Pons (tissue), 1 donor: ENCODE measurements around the gene INTU.

ENCODE experiments used
- DNase-seq: peaks from one replicate; pipeline ENCODE4 v3.0.0-alpha.2; 2016; ENCODE audit warnings: low spot score

The INTU gene

GRCh38 chr4:127747883-127748282 is 115.1 kb downstream of the INTU start:
- no peak for DNase-seq

GRCh38 chr4:127748957-127749356 is 116.2 kb downstream of the INTU start:
- DNase-seq, result no peak

- no peak for DNase-seq
Measured at GRCh38 chr4:127756906-127757305, 124.1 kb downstream of the INTU start.

DNA sequence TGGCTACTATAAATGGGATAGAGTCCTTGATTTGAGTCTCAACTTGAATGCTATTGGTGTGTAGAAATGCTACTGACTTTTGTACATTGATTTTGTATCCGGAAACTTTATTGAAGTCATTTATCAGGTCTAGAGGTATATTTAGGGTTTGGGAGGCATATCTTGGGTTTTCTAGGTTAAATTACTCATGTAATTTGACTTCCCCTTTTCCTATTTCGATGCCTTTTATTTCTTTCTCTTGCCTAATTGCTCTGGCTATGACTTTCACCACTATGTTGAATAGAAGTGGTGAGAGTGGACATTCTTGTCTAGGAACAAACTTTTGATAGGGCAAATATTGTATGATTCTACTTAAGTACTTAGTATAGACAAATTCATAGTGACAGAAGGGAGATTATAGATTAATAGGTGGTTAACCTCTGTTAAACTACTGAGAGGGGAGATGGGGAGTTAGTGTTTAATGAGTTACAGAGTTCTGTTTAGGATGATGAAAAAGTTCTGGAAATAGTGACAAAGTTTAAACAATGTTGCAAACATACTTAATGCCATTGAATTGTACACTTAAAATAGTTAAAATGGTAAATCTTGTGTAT is 126.6 kb downstream of the INTU start:
- no peak for DNase-seq

DNA sequence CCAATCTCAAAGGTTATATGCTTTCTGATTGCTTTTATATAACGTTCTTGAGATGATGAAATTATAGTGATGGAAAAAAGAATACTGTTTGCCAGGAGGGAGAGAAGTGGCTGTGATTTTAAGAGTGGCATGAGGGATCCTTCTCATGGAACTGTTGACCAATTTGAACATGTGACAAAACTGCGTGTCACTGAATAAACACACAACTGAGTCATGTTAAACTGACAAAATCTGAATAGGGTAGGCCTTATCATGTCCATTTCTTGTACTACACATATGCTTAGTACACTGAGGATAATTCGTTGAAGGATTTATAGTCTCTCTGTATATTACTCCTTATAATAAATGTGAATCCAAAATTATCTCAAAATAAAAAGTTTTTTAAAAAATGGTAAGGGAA is 127.1 kb downstream of the INTU start:
- DNase-seq, result no peak

DNA sequence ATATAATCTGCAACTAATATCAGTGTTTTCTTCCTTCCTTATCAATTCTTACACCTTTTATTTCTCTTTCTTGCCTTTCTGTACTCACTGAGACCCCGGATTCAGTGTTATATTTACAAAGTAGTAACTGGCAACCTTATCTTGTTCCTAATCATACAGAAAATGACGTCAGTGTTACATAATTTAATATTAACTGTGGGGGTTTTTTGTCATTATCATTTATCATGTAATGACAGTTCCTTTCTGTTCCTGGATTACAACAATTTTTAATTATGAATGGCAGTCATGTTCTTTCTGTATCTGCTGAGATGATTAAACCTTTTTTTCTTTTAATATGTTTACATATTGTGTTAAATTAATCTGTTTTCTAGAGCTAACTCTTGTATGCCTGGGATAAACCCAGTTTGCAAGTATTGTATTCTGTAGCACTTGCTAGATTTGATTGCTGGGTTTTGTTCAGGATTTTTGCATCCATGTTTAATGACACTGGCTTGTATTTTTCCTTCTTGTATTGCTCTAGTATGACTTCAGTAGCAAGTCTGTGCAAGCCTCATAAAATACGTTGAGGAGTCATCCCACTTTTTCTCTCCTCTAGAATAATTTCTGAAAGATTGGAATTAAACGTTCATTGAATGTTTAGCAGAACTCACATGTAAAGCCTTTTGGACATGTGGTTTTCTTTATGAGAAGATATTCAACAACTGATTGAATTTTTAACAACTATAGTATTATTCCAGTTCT is 138.9 kb downstream of the INTU start:
- DNase-seq, result no peak

- no peak for DNase-seq
Measured at GRCh38 chr4:127772769-127773671, 140.3 kb downstream of the INTU start.

GRCh38 chr4:127775843-127776242 is 143.1 kb downstream of the INTU start:
- DNase-seq, result no peak
